H1 (cell line): ENCODE measurements around the gene MAP2K5. TPM values are rescaled to one million over a fixed set of nuclear protein-coding genes. Genes with fewer than 3 reads are reported as not detected.

Experiments
- BACH1 ChIP-seq: IDR thresholded peaks from 2 replicates; pipeline ENCODE4 v1.6.1; 2012; ENCODE audit warnings: low read length, improper control_type of control experiment
- CREB1 ChIP-seq: IDR thresholded peaks from 2 replicates; pipeline ENCODE4 v1.6.1; 2012; ENCODE audit warnings: inconsistent platforms
- EZH2 ChIP-seq: fragments of 200-600 bp; sonication (generic); IDR thresholded peaks from 2 replicates; pipeline ENCODE4 v1.7.1; 2012; ENCODE audit warnings: low read depth, mild to moderate bottlenecking, moderate library complexity, low read length, inconsistent platforms; ENCODE audit not compliant: severe bottlenecking
- JUND ChIP-seq: IDR thresholded peaks from 2 replicates; pipeline ENCODE4 v1.6.1; 2011; ENCODE audit warnings: mild to moderate bottlenecking, improper control_type of control experiment, low read length
- RNF2 ChIP-seq: fragments of 200-900, 300-1000 bp; sonication (generic); IDR thresholded peaks from 2 replicates; pipeline ENCODE4 v1.7.1; 2016; ENCODE audit warnings: borderline replicate concordance, low read depth, mild to moderate bottlenecking, antibody characterized with exemption, low read length; ENCODE audit not compliant: poor library complexity, severe bottlenecking; ENCODE audit errors: missing control alignments
- YY1 ChIP-seq: IDR thresholded peaks from 2 replicates; pipeline ENCODE4 v1.6.1; 2011; ENCODE audit warnings: low read depth, mild to moderate bottlenecking, low read length
- polyA plus RNA-seq, 7 experiments: library from polyadenylated mRNA; depleted of rRNA in 3 of 7; stranded (reverse) in 5 of 7; unstranded in 2 of 7; fragments of >200 nt in 5 of 7; fragments of 200-250 nt in 2 of 7; gene quantifications; 1 replicate in 5 of 7; 2 replicates in 1 of 7; 4 replicates in 1 of 7; pipeline versions ENCODE4 v1.2.1 to v1.2.3, GENCODE V29; 2011 to 2013; ENCODE audit warnings: missing spikeins in 2 of 7, mixed read lengths in 2 of 7
- total RNA-seq: library from RNA; stranded (reverse); fragmentation: NEBNext Ultra II Directional; extraction: Animal tissue kit (Norgen Biotek cat#: 25700); gene quantifications from 2 replicates; pipeline ENCODE4 v1.2.1, GENCODE V29; 2021

Gene MAP2K5
- total and polyA plus RNA-seq, 2 of the 8 experiments (the other 6 are each of a cell fraction or from before 2014, with no cell fraction given): 4.4 to 15.8 TPM

DNA sequence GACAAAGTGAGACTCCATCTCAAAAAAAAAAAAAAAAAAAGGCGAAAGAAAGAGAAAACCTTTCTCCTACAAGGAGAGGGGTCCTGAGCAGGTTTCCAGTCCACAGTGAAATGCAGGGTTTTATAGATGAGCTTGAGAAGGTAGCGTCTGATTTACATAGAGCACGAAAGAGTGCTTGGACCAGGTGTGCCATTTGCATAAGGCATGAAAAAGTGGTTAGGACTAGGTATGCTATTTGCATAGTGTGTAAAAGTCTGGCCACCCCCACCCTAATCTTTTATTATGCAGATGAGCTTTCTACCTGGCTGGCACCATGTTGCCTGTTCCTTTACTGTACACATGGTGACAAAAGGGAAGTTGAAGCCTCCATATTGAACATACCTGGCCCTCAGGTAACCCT lies 311.0 kb downstream of the MAP2K5 start (continued):
- TF ChIP-seq RNF2 (no peak), YY1 (no peak; the same call in 1 of the 2 replicates), JUND (no peak), EZH2 (no peak), BACH1 (no peak), CREB1 (no peak)
